Naive thymus-derived CD4-positive, alpha-beta T cell (primary cell): ENCODE results near the gene CDA. TPM values are rescaled to one million over a fixed set of nuclear protein-coding genes. Genes with fewer than 3 reads are reported as not detected.

ENCODE experiments used
- ATAC-seq: fragments of 150-1000 bp; cut with Tn5 transposase; 2 replicates; pipeline ENCODE4 v1.10.0; 2021; ENCODE audit warnings: mild to moderate bottlenecking, moderate library complexity
- CTCF ChIA-PET: fragments of 350-600 bp; sonication (Branson Sonifier 250); formaldehyde crosslinking; loops from one replicate; lab custom pipeline; 2021; ENCODE audit warnings: antibody characterized with exemption; lab: Charles Lee
- POLR2A ChIA-PET: fragments of 350-600 bp; sonication (Branson Sonifier 250); formaldehyde crosslinking; loops from one replicate; lab custom pipeline; 2021; ENCODE audit warnings: antibody characterized with exemption, inconsistent platforms; lab: Charles Lee
- DNase-seq, 9 donors: peaks; one replicate each; pipeline versions ENCODE4 v3.0.0 to v3.0.0-alpha.2; 2020 to 2022; ENCODE audit warnings: mixed read lengths in 1 of 9
- H3K27ac ChIP-seq: one replicate; pipeline ENCODE4 v1.7.0; 2013; ENCODE audit warnings: mild to moderate bottlenecking, low read depth, low read length, moderate library complexity
- H3K27me3 ChIP-seq, 2 donors: one replicate each; pipeline ENCODE4 v1.7.0; 2013; ENCODE audit warnings: low read length in 2 of 2, mild to moderate bottlenecking in 2 of 2, moderate library complexity in 2 of 2; ENCODE audit not compliant: control insufficient read depth in 2 of 2, insufficient read depth in 2 of 2
- H3K36me3 ChIP-seq, 3 experiments: 1 replicate in 2 of 3; 2 replicates in 1 of 3; pipeline ENCODE4 v1.7.0; 2013; ENCODE audit warnings: low read length in 3 of 3, mild to moderate bottlenecking in 3 of 3, moderate library complexity in 1 of 3; ENCODE audit not compliant: insufficient read depth in 3 of 3, control insufficient read depth in 2 of 3
- H3K4me1 ChIP-seq, 2 donors: one replicate each; pipeline ENCODE4 v1.7.0; 2013; ENCODE audit warnings: low read length in 2 of 2, mild to moderate bottlenecking in 2 of 2, moderate library complexity in 1 of 2; ENCODE audit not compliant: control insufficient read depth in 2 of 2, insufficient read depth in 2 of 2
- H3K4me3 ChIP-seq: 2 replicates; pipeline ENCODE4 v1.7.0; 2013; ENCODE audit warnings: mild to moderate bottlenecking, low read length
- H3K9me3 ChIP-seq, 3 experiments: 1 replicate in 2 of 3; 2 replicates in 1 of 3; pipeline ENCODE4 v1.7.0; 2013; ENCODE audit warnings: low read length in 3 of 3; ENCODE audit not compliant: control insufficient read depth in 2 of 3
- H3K27ac Mint-ChIP-seq, 9 donors: one replicate each; pipeline ENCODE4 v1.8.0; 2020 to 2022; ENCODE audit warnings: mixed read lengths in 9 of 9, mild to moderate bottlenecking in 8 of 9, moderate library complexity in 5 of 9, inconsistent platforms in 2 of 9
- H3K27me3 Mint-ChIP-seq, 5 donors: one replicate each; pipeline ENCODE4 v1.8.0; 2021 to 2022; ENCODE audit warnings: mixed read lengths in 5 of 5, mild to moderate bottlenecking in 1 of 5
- H3K36me3 Mint-ChIP-seq, 5 donors: one replicate each; pipeline ENCODE4 v1.8.0; 2020 to 2022; ENCODE audit warnings: mixed read lengths in 5 of 5, mild to moderate bottlenecking in 3 of 5, inconsistent platforms in 1 of 5
- H3K4me1 Mint-ChIP-seq, 7 donors: one replicate each; pipeline ENCODE4 v1.8.0; 2020 to 2022; ENCODE audit warnings: mixed read lengths in 7 of 7, mild to moderate bottlenecking in 3 of 7, inconsistent platforms in 1 of 7
- H3K4me3 Mint-ChIP-seq, 10 donors: one replicate each; pipeline ENCODE4 v1.8.0; 2020 to 2022; ENCODE audit warnings: mild to moderate bottlenecking in 10 of 10, mixed read lengths in 10 of 10, moderate library complexity in 6 of 10, inconsistent platforms in 2 of 10
- H3K9me3 Mint-ChIP-seq, 11 donors: one replicate each; pipeline ENCODE4 v1.8.0; 2020 to 2022; ENCODE audit warnings: mixed read lengths in 11 of 11, mild to moderate bottlenecking in 4 of 11, inconsistent platforms in 1 of 11, moderate library complexity in 1 of 11
- intact Hi-C, 2 donors: fragments of 100-400 bp; cut with micrococcal nuclease; formaldehyde crosslinking; loops; one replicate each; pipeline ENCODE4 v1.15.1; 2023
- polyA plus RNA-seq, 2 donors: library from polyadenylated mRNA; unstranded; fragments of 300-500 nt; fragmentation: Illumina TruSeq; gene quantifications; one replicate each; pipeline ENCODE4 v1.2.3, GENCODE V29; 2021
- total RNA-seq, 6 experiments: library from RNA in 5 of 6; stranded (reverse) in 5 of 6; gene quantifications; 1 replicate in 5 of 6; 2 replicates in 1 of 6; pipeline ENCODE4 v1.2.3 and lab custom pipeline; 2021 to 2026

The CDA gene
- total and polyA plus RNA-seq, 7 experiments from 2014 or later, result 2.4 to 13.6 TPM; not detected in 5

DNA sequence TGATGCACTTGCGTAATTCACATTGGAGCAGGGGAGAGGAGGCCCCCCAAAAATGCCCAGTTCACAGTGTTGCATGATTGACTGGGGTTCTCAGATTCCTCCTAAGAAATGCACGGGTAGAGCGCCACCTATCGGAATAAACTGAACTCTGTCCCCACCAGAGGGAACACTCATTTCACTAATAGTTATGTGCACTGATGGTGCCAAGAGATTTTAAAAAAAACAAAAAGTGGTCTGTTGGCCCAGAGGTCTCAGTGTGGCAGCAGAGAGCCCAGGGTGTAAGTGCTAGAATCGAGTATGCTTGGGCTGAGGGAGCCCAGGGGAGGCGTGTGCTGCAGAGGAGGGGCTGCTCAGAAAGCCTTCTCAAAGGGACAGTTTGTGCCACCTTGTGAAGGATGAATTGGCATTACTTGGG is 51.3 kb downstream of the CDA start:
- intact Hi-C loops, result loop anchor here (1.0 kb wide), 2 partner anchors 65 to 118 kb away; no protein-coding TSS in a partner anchor
- Mint-ChIP-seq H3K9me3 (no peaks in the 10 kb centered on the region), H3K4me1 (peaks cover 0 to 9% (median 5%) of the 10 kb centered on the region in 7 donors), H3K27me3 (no peaks in the 10 kb centered on the region), H3K4me3 (no peak overlapping the region), H3K27ac (peak overlapping the region in 2 of 9 donors; percentile 39 to 41), H3K36me3 (peaks cover 0 to 45% (median 0%) of the 10 kb centered on the region in 5 donors)
- ChIA-PET CTCF (interaction anchor here (0.6 to 1.5 kb wide), 4 partner anchors 55 to 1733 kb away, joined by 3 to 5 read pairs (median 3); no protein-coding TSS in a partner anchor), POLR2A (no interaction called here)
- H3K4me3 ChIP-seq, result no peak overlapping the region
- ATAC-seq (peak; percentile 83), DNase-seq (peak in 7 of 9 donors; percentile 34 to 66 (median 59))
- H3K9me3 ChIP-seq, result no peaks in the 10 kb centered on the region
- no peak overlapping the region for H3K27ac ChIP-seq
- no peaks in the 10 kb centered on the region for H3K27me3 ChIP-seq
- H3K4me1 ChIP-seq, result no peaks in the 10 kb centered on the region
- H3K36me3 ChIP-seq, result peaks cover 0 to 48% (median 0%) of the 10 kb centered on the region in 3 experiments

DNA sequence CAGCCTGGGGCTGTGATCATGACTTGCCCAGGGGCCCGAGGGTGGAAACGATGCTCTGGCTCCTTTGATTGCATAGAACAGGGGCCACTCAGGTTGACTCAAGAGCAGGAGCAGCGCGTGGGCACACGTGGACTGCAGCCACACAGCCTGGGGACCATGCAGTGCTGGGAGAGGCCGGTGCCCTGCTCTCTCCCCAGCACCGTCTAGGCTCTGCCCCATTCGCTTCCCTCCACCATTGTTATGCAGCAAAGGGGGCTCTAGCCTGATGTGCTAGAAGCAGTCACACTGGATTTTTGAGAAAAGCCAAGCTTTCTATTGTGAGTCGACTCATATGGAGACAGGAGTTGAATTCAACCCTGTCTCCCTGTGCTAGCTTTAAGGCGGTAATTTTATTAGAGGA is 53.1 kb downstream of the CDA start:
- Mint-ChIP-seq H3K9me3 (no peaks in the 10 kb centered on the region), H3K27me3 (no peaks in the 10 kb centered on the region), H3K36me3 (peaks cover 0 to 41% (median 0%) of the 10 kb centered on the region in 5 donors), H3K4me1 (peaks cover 0 to 7% (median 4%) of the 10 kb centered on the region in 7 donors), H3K4me3 (no peak overlapping the region), H3K27ac (no peak overlapping the region)
- Histone ChIP-seq H3K27ac (no peak overlapping the region), H3K4me3 (no peak overlapping the region), H3K36me3 (peaks cover 0 to 58% (median 0%) of the 10 kb centered on the region in 3 experiments), H3K9me3 (no peaks in the 10 kb centered on the region), H3K27me3 (no peaks in the 10 kb centered on the region), H3K4me1 (no peaks in the 10 kb centered on the region)
- intact Hi-C loops, result no loop called here
- POLR2A ChIA-PET, result interaction anchor here (0.9 to 1.1 kb wide), 2 partner anchors 8 to 20 kb away, joined by 3 read pairs; no protein-coding TSS in a partner anchor
- CTCF ChIA-PET, result interaction anchor here (0.6 kb wide), 1 partner anchor 725 kb away, joined by 3 read pairs; no protein-coding TSS in a partner anchor
- no peak for DNase-seq
- ATAC-seq, result no peak

DNA sequence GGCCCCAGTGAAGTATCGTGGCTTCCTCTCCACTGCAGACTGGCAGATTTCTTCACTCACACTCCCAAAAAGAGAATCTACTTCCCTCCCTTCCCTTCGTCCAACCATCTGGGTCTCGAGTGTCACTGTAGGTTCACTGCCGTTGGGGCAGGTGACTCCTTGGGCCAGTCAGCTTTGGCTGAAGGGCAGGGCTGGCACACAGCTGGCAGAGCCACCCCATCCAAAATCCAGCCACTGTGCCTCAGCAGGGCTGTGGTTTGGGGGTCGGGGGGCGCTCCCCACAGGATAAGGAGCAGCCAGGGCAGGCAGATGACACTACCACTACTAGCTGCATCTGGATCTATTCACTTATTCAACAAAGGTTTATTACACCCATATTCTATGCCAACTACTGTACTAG is 54.2 kb downstream of the CDA start:
- H3K4me3 Mint-ChIP-seq, result no peak overlapping the region
- ATAC-seq (no peak), DNase-seq (no peak)
- H3K4me1 ChIP-seq, result no peaks in the 10 kb centered on the region
- intact Hi-C loops, result no loop called here
- CTCF ChIA-PET, result no interaction called here
- peaks cover 0 to 7% (median 4%) of the 10 kb centered on the region in 7 donors for H3K4me1 Mint-ChIP-seq
- peaks cover 0 to 49% (median 1%) of the 10 kb centered on the region in 3 experiments for H3K36me3 ChIP-seq
- no peak overlapping the region for H3K27ac ChIP-seq
- no peaks in the 10 kb centered on the region for H3K9me3 Mint-ChIP-seq
- H3K4me3 ChIP-seq, result no peak overlapping the region
- POLR2A ChIA-PET, result interaction anchor here (0.8 kb wide), 1 partner anchor 9 kb away, joined by 4 read pairs; no protein-coding TSS in a partner anchor
- H3K27me3 Mint-ChIP-seq, result no peaks in the 10 kb centered on the region
- peaks cover 0 to 34% (median 0%) of the 10 kb centered on the region in 5 donors for H3K36me3 Mint-ChIP-seq
- H3K27ac Mint-ChIP-seq, result peak overlapping the region in 1 of 9 donors; percentile 67
- no peaks in the 10 kb centered on the region for H3K9me3 ChIP-seq
- no peaks in the 10 kb centered on the region for H3K27me3 ChIP-seq

DNA sequence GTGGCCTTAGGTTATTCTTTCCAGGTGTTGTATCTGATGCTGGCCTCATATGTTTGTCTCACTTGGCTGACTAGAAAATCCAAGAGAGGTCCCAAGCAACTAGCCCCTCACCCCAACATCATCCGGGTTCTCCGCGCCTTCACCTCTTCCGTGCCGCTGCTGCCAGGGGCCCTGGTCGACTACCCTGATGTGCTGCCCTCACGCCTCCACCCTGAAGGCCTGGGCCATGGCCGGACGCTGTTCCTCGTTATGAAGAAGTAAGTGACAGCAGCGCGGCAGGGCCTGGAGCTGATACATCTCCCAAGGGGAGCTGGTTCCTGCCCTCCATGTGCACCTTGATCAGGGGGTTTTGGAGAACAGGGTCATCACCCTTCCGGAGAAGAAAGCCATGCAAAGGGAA is 55.5 kb downstream of the CDA start:
- H3K36me3 Mint-ChIP-seq, result peaks cover 0 to 28% (median 4%) of the 10 kb centered on the region in 5 donors
- intact Hi-C loops, result no loop called here
- no peak overlapping the region for H3K27ac Mint-ChIP-seq
- Histone ChIP-seq H3K27ac (no peak overlapping the region), H3K9me3 (no peaks in the 10 kb centered on the region), H3K36me3 (peaks cover 0 to 49% (median 5%) of the 10 kb centered on the region in 3 experiments), H3K4me3 (no peak overlapping the region), H3K4me1 (no peaks in the 10 kb centered on the region), H3K27me3 (no peaks in the 10 kb centered on the region)
- no peak for ATAC-seq
- no peak for DNase-seq
- CTCF ChIA-PET, result no interaction called here
- H3K4me1 Mint-ChIP-seq, result peaks cover 0 to 7% (median 4%) of the 10 kb centered on the region in 7 donors
- no peaks in the 10 kb centered on the region for H3K27me3 Mint-ChIP-seq
- H3K9me3 Mint-ChIP-seq, result no peaks in the 10 kb centered on the region
- no peak overlapping the region for H3K4me3 Mint-ChIP-seq
- POLR2A ChIA-PET, result no interaction called here

DNA sequence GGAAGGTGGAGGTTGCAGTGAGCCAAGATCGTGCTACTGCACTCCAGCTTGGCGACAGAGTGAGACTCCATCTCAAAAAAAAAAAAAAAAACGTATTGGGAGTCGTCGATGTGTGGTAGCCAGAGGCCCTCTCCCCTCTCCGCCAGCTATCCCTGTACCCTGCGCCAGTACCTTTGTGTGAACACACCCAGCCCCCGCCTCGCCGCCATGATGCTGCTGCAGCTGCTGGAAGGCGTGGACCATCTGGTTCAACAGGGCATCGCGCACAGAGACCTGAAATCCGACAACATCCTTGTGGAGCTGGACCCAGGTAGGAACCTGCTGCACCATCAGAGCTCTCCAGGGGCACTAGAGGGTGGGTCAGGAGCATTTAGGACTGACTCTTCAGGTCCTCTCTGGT is 56.5 kb downstream of the CDA start:
- ATAC-seq, result no peak
- no peak for DNase-seq
- Mint-ChIP-seq H3K27ac (no peak overlapping the region), H3K36me3 (peaks cover 5 to 30% (median 6%) of the 10 kb centered on the region in 5 donors), H3K4me3 (no peak overlapping the region), H3K27me3 (no peaks in the 10 kb centered on the region), H3K4me1 (peaks cover 0 to 2% (median under 1%) of the 10 kb centered on the region in 7 donors), H3K9me3 (no peaks in the 10 kb centered on the region)
- Histone ChIP-seq H3K4me3 (no peak overlapping the region), H3K27ac (no peak overlapping the region), H3K4me1 (no peaks in the 10 kb centered on the region), H3K36me3 (peaks cover 0 to 54% (median 5%) of the 10 kb centered on the region in 3 experiments), H3K9me3 (no peaks in the 10 kb centered on the region), H3K27me3 (no peaks in the 10 kb centered on the region)
- POLR2A ChIA-PET, result interaction anchor here (1.1 to 1.5 kb wide), 2 partner anchors 12 to 15 kb away, joined by 4 to 5 read pairs; partner anchors contain the start of gene PINK1
- CTCF ChIA-PET, result interaction anchor here (0.6 to 0.7 kb wide), 2 partner anchors 16 to 101 kb away, joined by 3 to 6 read pairs; partner anchors contain the start of gene DDOST
- intact Hi-C loops, result no loop called here

DNA sequence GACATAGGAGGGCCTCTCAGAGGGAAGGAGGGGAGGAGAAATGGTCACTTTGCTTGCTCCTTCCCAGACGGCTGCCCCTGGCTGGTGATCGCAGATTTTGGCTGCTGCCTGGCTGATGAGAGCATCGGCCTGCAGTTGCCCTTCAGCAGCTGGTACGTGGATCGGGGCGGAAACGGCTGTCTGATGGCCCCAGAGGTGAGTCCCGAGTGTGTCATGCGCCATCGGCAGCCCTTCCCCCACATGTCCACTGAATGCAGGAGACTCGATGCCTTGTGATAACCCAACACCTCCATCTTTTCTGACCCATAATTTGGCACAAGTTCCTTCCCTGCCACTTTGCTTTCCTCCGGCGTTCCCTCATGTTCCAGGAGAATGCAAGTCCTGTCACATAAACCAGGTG is 59.5 kb downstream of the CDA start:
- H3K27me3 ChIP-seq, result no peaks in the 10 kb centered on the region
- H3K9me3 ChIP-seq, result no peaks in the 10 kb centered on the region
- H3K36me3 Mint-ChIP-seq, result peaks cover 5 to 47% (median 15%) of the 10 kb centered on the region in 5 donors
- H3K4me3 Mint-ChIP-seq, result no peak overlapping the region
- ATAC-seq (no peak), DNase-seq (no peak)
- no peaks in the 10 kb centered on the region for H3K9me3 Mint-ChIP-seq
- no peaks in the 10 kb centered on the region for H3K27me3 Mint-ChIP-seq
- H3K27ac ChIP-seq, result no peak overlapping the region
- H3K4me1 ChIP-seq, result no peaks in the 10 kb centered on the region
- ChIA-PET CTCF (no interaction called here), POLR2A (no interaction called here)
- H3K27ac Mint-ChIP-seq, result peak overlapping the region in 2 of 9 donors; percentile 77 to 88
- H3K4me1 Mint-ChIP-seq, result no peaks in the 10 kb centered on the region
- H3K4me3 ChIP-seq, result no peak overlapping the region
- peaks cover 8 to 72% (median 11%) of the 10 kb centered on the region in 3 experiments for H3K36me3 ChIP-seq
- intact Hi-C loops, result no loop called here
